NCI-H2107 (cell line): ENCODE measurements around the gene LIG1.

Source experiments
- DNase-seq: peaks from one replicate; lab custom pipeline; 2025; lab: John Stamatoyannopoulos, UW

Gene LIG1

GRCh38 chr19:48181505-48181904 is 11.4 kb upstream of the LIG1 start:
- DNase-seq, result no peak

GRCh38 chr19:48176226-48176625 is 6.1 kb upstream of the LIG1 start:
- no peak for DNase-seq

- no peak for DNase-seq
These were observed 5.4 kb upstream of the LIG1 start for GRCh38 chr19:48175578-48175977.

GRCh38 chr19:48174445-48175030 is 4.4 kb upstream of the LIG1 start:
- no peak for DNase-seq

GRCh38 chr19:48171710-48172109 is 1.6 kb upstream of the LIG1 start:
- no peak for DNase-seq

- no peak for DNase-seq
These were observed 738 bp upstream of the LIG1 start for GRCh38 chr19:48170817-48171347.

GRCh38 chr19:48169578-48169938 is 586 bp downstream of the LIG1 start:
- DNase-seq, result peak; percentile 43

- no peak for DNase-seq
These were observed 1.5 kb downstream of the LIG1 start for GRCh38 chr19:48168689-48169088.

- no peak for DNase-seq
These were observed 11.8 kb downstream of the LIG1 start for GRCh38 chr19:48158210-48158790.

GRCh38 chr19:48154003-48154402 is 16.1 kb downstream of the LIG1 start:
- DNase-seq, result no peak

- no peak for DNase-seq
These were observed 17.6 kb downstream of the LIG1 start for GRCh38 chr19:48152551-48152950.

- no peak for DNase-seq
These were observed 20.7 kb downstream of the LIG1 start for GRCh38 chr19:48149430-48149829.

GRCh38 chr19:48148576-48148975 is 21.6 kb downstream of the LIG1 start:
- DNase-seq, result no peak

- DNase-seq, result no peak
These were observed 22.5 kb downstream of the LIG1 start for GRCh38 chr19:48147597-48148175.

- no peak for DNase-seq
These were observed 31.1 kb downstream of the LIG1 start for GRCh38 chr19:48139053-48139452.

- DNase-seq, result no peak
These were observed 32.7 kb downstream of the LIG1 start for GRCh38 chr19:48137411-48137810.

GRCh38 chr19:48136547-48136946 is 33.6 kb downstream of the LIG1 start:
- no peak for DNase-seq

GRCh38 chr19:48135411-48135810 is 34.7 kb downstream of the LIG1 start:
- DNase-seq, result no peak

GRCh38 chr19:48133094-48133493 is 37.0 kb downstream of the LIG1 start:
- no peak for DNase-seq

- no peak for DNase-seq
These were observed 42.6 kb downstream of the LIG1 start for GRCh38 chr19:48127561-48127960.

GRCh38 chr19:48123907-48124651 is 46.1 kb downstream of the LIG1 start:
- DNase-seq, result no peak

- no peak for DNase-seq
These were observed 47.7 kb downstream of the LIG1 start for GRCh38 chr19:48122421-48122820.

- no peak for DNase-seq
These were observed 48.2 kb downstream of the LIG1 start for GRCh38 chr19:48121909-48122371.
